Esophagus squamous epithelium (tissue), 5 donors: ENCODE results near the gene MRC2. TPM values are rescaled to one million over a fixed set of nuclear protein-coding genes. Genes with fewer than 3 reads are reported as not detected.

Source experiments
- DNase-seq: peaks from one replicate; lab custom pipeline; 2025; lab: John Stamatoyannopoulos, UW
- H3K27ac ChIP-seq, 4 donors: fragments of 200-600 bp; sonication (generic); one replicate each; pipeline ENCODE4 v1.5.1; 2016 to 2019; ENCODE audit warnings: mild to moderate bottlenecking in 1 of 4
- H3K27me3 ChIP-seq, 4 donors: fragments of 200-600 bp; sonication (generic); 1 replicate in 3 of 4; 2 replicates in 1 of 4; pipeline versions ENCODE4 v1.5.1 to v1.6.0; 2017 to 2021; ENCODE audit warnings: antibody characterized with exemption in 1 of 4
- H3K36me3 ChIP-seq, 3 donors: fragments of 200-600 bp; sonication (generic); one replicate each; pipeline ENCODE4 v1.5.1; 2016 to 2019
- H3K4me1 ChIP-seq, 3 donors: fragments of 200-600 bp; sonication (generic); one replicate each; pipeline ENCODE4 v1.5.1; 2017 to 2019
- H3K4me3 ChIP-seq, 4 donors: fragments of 200-600 bp; sonication (generic); 1 replicate in 3 of 4; 2 replicates in 1 of 4; pipeline ENCODE4 v1.5.1; 2016 to 2019; ENCODE audit warnings: mild to moderate bottlenecking in 2 of 4, moderate library complexity in 1 of 4
- H3K9me3 ChIP-seq, 3 donors: fragments of 200-600 bp; sonication (generic); one replicate each; pipeline ENCODE4 v1.5.1; 2016 to 2019
- CTCF ChIP-seq, 6 experiments: fragments of 450-650 bp in 4 of 6; fragments of 200-600 bp in 2 of 6; sonication (generic) in 2 of 6; IDR thresholded peaks; one replicate each; pipeline ENCODE4 v1.5.1; 2016 to 2019; ENCODE audit warnings: antibody characterized with exemption in 6 of 6, mild to moderate bottlenecking in 4 of 6, moderate library complexity in 4 of 6
- POLR2A ChIP-seq, 4 donors: fragments of 450-650 bp; IDR thresholded peaks; one replicate each; pipeline ENCODE4 v1.6.1; 2017; ENCODE audit warnings: antibody characterized with exemption in 4 of 4, mild to moderate bottlenecking in 4 of 4, moderate library complexity in 3 of 4
- WGBS, 2 donors: methylation state at CpG; one replicate each; pipeline ENCODE4 v1.1.5; 2018; 5-methylcytosine and 5-hydroxymethylcytosine counted together
- intact Hi-C: fragments of 100-400 bp; cut with DNase I; formaldehyde crosslinking; loops from one replicate; pipeline ENCODE4 v1.15.0; 2022
- total RNA-seq, 4 donors: library from RNA; depleted of rRNA; stranded (reverse); fragments of >200 nt; gene quantifications; one replicate each; pipeline ENCODE4 v1.1.0, GENCODE V29; 2016
- donor health status: DM: yes; HTN: yes; CAD: no.

The MRC2 gene
- total RNA-seq, 4 donors from 2014 or later = 38.8 to 64.7 (median 61.6) TPM

GRCh38 chr17:62675701-62676100 lies 48.2 kb downstream of the MRC2 start:
- Histone ChIP-seq H3K9me3 (no peaks in the 10 kb centered on the region), H3K27me3 (no peaks in the 10 kb centered on the region), H3K4me3 (no peak overlapping the region), H3K36me3 (peaks cover 0 to 35% (median 0%) of the 10 kb centered on the region in 3 donors), H3K4me1 (peaks cover 12 to 92% (median 25%) of the 10 kb centered on the region in 3 donors), H3K27ac (peak overlapping the region in 2 of 4 donors; percentile 2 to 34)
- TF ChIP-seq CTCF (IDR thresholded peaks at IDR 0.05) (no peak), POLR2A (IDR thresholded peaks at IDR 0.05) (no peak)
- intact Hi-C loops = no loop called here
- no peak for DNase-seq
- WGBS, 2 donors = 86% methylated on average over 1 of the region's 4 CpGs; no CpG with 5 or more reads in 1 of the 2 donors

- Histone ChIP-seq H3K27ac (no peak overlapping the region), H3K27me3 (no peaks in the 10 kb centered on the region), H3K9me3 (no peaks in the 10 kb centered on the region), H3K36me3 (peaks cover 0 to 35% (median 0%) of the 10 kb centered on the region in 3 donors), H3K4me1 (peaks cover 12 to 92% (median 18%) of the 10 kb centered on the region in 3 donors), H3K4me3 (no peak overlapping the region)
- 80 to 89% methylated on average over 3 to 5 of the region's 16 CpGs for WGBS, 2 donors
- no peak for TF ChIP-seq CTCF (IDR thresholded peaks at IDR 0.05)
- TF ChIP-seq POLR2A (IDR thresholded peaks at IDR 0.05) = no peak
- intact Hi-C loops = no loop called here
- DNase-seq = no peak
Observed at GRCh38 chr17:62676231-62676943, 48.9 kb downstream of the MRC2 start.

- H3K4me3 ChIP-seq = no peak overlapping the region
- 64 to 70% methylated on average over 3 to 6 of the region's 18 CpGs for WGBS, 2 donors
- H3K27ac ChIP-seq = no peak overlapping the region
- intact Hi-C loops = no loop called here
- H3K27me3 ChIP-seq = no peaks in the 10 kb centered on the region
- H3K36me3 ChIP-seq = peaks cover 0 to 35% (median 0%) of the 10 kb centered on the region in 3 donors
- peaks cover 12 to 92% (median 16%) of the 10 kb centered on the region in 3 donors for H3K4me1 ChIP-seq
- no peak for DNase-seq
- TF ChIP-seq CTCF (IDR thresholded peaks at IDR 0.05) = no peak
- no peak for TF ChIP-seq POLR2A (IDR thresholded peaks at IDR 0.05)
- H3K9me3 ChIP-seq = no peaks in the 10 kb centered on the region
Observed at GRCh38 chr17:62676952-62677596, 49.6 kb downstream of the MRC2 start.

GRCh38 chr17:62678214-62678919 lies 50.9 kb downstream of the MRC2 start:
- H3K9me3 ChIP-seq = no peaks in the 10 kb centered on the region
- peaks cover 0 to 35% (median 0%) of the 10 kb centered on the region in 3 donors for H3K36me3 ChIP-seq
- peaks cover 11 to 92% (median 12%) of the 10 kb centered on the region in 3 donors for H3K4me1 ChIP-seq
- H3K27me3 ChIP-seq = no peaks in the 10 kb centered on the region
- 60 to 63% methylated on average over 6 to 8 of the region's 10 CpGs for whole genome bisulfite sequencing, 2 donors
- no peak for DNase-seq
- no peak overlapping the region for H3K27ac ChIP-seq
- intact Hi-C loops = no loop called here
- TF ChIP-seq POLR2A (IDR thresholded peaks at IDR 0.05) (no peak), CTCF (IDR thresholded peaks at IDR 0.05) (no peak)
- H3K4me3 ChIP-seq = no peak overlapping the region
